HG03060 (cell line): ENCODE measurements around the gene TP53INP2.
"Not testable (repeated sequence)": the region's sequence is repeated elsewhere in the genome, so short reads cannot be mapped to it uniquely, and the experiment has no call there.

Source experiments
- ATAC-seq: cut with Tn5 transposase; IDR thresholded peaks from one replicate; pipeline ENCODE4 v1.9.1; 2021; ENCODE audit warnings: low read depth, moderate number of reproducible peaks; ENCODE audit not compliant: unreplicated experiment

Gene TP53INP2, protein sequence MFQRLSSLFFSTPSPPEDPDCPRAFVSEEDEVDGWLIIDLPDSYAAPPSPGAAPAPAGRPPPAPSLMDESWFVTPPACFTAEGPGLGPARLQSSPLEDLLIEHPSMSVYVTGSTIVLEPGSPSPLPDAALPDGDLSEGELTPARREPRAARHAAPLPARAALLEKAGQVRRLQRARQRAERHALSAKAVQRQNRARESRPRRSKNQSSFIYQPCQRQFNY

DNA sequence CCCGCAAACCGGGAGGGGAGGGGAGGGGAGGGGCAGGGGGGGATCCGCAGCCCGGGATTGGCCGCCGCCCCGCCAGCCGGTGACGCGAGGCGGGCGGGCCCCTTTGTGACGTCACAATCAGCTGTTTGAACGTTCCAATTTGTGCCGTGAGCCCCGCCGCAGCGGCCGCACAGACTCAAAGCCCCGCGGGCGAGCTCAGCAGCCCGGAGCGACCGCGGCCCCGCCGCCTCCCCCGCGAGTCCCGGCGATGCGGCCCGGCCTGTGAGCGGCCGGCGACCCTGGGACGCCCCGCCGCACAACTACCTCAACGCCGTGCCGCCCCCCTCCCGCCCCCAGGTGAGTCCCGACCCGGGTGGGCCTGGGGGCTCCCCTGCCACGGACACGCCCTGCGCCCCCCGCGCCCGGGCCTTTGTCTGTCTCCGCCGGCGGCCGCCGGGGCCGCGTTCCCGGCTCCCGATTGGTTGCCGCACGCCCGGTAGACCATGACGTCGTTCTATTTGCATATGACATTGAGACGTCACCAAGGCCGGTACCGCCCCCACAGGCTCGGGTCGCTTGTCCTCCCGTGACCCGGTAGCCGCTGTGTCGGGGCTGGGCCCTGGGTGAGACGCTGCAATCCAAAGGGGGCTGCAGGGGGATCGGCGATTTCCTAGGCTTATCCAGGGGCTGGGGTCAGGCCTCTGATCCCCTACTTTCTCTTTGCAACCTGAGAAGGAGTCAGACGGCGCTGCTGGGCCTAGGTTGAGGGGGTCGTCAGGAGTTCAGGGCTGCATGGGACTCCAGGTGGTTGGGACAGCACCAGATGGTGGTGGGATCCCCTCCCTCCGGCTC is at the start of gene TP53INP2:
Gene TP53INP2 (plus strand): TSS at position 168 of the 831 bp plus-strand sequence. CDS start 4,396 bp downstream, outside the sequence.
- ATAC-seq = peak; percentile 39

DNA sequence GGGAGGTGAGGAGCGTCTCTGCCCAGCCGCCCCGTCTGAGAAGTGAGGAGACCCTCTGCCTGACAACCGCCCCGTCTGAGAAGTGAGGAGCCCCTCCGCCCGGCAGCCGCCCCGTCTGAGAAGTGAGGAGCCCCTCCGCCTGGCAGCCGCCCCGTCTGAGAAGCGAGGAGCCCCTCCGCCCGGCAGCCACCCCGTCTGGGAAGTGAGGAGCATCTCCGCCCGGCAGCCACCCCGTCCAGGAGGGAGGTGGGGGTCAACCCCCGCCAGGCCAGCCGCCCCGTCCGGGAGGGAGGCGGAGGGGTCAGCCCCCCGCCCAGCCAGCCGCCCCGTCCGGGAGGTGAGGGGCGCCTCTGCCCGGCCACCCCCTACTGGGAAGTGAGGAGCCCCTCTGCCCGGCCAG is 45.5 kb upstream of the TP53INP2 start:
- not testable (repeated sequence) for ATAC-seq

DNA sequence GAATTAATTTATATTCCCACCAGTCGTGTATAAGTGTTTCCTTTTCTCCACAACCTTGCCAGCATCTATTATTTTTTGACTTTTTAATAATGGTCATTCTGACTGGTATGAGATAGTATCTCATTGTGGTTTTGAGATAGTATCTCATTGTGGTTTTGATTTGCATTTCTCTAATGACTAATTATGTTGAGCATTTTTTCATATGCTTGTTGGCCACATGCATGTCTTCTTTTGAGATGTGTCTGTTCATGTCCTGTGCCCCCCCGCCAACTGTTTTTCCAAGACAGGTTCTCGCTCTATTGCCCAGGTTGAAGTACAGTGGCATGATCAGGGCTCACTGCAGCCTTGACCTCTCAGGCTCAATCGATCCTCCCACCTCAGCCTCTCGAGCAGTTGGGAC is 42.3 kb upstream of the TP53INP2 start:
- ATAC-seq = not testable (repeated sequence)

DNA sequence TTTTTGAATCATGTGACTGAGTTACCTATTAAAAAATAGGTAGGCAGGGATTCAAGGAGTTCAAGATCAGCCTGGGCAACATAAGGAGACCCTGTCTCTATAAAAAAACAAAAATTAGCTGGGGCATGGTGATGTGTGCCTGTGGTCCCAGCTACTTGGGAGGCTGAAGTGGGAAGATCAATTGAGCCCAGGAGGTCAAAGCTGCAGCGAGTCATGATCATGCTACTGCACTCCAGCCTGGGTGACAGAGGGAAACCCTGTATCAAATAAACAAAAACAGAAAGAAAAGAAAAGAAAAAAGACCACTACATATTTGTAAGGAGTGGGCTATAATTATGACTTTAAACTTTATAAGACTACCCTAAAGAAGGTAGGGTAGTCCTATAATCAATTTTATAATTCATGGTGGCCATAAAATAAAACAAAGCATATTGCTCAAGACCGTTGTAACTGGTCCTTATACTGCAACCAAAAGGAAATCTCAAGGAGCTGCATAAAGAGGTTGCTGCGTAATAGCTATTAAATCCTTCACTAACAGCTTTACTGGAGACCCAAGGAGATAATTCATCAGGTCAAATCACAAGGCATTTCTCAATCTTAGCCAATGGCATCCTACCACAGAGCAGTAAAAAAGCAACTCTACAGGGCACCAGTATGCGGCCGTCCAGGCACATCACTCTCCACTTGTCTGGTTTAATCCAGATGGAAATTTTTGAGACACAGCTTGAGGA is 40.8 kb upstream of the TP53INP2 start:
- no peak for ATAC-seq

DNA sequence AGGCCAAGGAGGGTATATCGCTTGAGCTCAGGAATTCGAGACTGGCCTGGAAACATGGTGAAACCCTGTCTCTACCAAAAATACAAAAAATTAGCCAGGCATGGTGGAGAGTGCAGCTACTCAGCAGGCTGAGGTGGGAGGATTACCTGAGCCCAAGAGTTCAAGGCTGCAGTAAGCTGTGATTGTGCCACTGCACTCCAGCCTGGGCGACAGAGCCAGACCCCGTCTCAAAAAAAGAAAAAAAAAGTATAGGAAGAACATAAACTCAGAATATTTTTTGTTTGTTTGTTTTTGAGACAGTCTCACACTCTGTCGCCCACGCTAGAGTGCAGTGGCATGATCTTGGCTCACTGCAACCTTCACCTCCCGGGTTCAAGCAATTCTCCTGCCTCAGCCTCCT is 39.4 kb upstream of the TP53INP2 start:
- ATAC-seq = not testable (repeated sequence)

DNA sequence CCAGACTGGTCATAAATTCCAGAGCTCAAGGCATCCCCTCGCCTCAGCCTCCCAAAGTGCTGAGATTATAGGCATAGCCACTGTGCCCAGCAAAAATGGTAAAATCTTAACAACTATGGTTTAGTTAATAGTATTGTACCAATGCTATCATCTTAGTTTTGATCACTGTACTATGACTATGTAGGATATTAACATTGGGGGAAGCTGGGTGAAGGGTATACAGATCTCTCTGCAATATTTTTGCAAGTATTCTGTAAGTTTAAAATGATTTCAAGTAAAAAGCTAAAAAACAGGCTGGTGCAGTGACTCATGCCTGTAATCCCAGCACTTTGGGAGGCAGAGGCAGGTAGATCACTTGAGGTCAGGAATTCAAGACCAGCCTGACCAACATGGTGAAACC is 35.0 kb upstream of the TP53INP2 start:
- ATAC-seq = no peak

DNA sequence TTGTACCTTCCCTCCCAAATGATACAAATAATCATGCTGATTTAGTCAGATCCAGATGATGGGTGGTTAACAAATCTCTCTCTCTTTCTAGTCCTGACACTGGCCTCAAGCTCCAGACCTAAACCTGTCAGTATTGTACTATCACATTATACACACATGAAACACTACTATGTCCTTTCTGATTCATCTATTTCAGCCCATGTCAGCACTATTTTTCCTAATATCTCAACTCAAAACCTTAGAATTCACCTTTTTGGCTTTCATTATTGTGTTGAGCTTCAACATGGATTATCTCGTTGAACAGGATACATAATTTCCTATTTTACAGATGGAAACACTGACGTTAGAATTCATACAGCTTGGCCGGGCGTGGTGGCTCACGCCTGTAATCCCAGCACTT is 30.7 kb upstream of the TP53INP2 start:
- no peak for ATAC-seq

DNA sequence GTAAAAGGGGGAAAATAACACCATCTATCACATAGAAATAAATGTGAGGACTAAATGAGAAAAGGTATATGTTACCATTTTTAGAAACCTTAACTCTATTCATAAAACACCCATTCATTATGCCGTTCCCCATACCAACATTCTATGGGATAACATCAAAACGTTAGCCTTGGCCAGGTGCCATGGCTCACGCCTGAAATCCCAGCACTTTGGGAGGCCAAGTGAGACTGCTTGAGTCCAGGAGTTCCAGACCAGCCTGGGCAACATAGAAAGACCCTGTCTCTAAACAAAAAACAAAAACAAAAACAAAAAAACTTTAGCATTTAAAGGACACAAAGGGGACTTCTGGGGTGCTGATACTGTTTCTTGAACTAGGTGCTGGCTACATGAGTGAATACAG is 28.6 kb upstream of the TP53INP2 start:
- ATAC-seq = no peak

DNA sequence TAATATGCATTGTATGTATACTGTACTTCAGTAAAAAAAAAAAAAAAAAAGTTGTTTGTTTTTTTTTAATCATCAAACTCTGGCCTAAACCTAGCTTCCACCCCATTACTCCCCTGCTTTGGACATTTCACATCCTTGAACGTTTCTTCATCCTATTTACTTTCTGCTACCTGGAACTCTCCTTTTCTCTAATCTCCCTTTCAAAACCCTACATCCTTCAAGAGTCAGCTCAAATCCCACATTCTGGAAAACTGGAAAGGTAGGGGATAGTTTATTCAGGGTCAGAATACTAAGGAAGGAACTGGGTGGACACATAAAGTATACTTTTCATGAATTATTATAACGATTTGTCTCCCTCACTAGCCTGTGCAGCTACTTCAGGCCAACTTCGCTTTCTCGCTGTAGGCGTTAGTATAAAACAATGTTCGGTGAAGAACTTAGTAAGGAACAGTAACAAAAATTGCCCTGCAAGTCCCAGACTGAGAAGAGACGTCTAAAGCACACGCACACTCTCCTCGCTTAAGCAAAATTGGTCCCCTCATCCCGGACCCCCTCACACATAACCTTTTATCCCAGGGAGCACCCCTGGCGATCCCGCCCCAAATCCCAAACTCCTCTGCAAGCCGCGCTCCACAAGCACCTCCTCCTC is 28.0 kb upstream of the TP53INP2 start:
- no peak for ATAC-seq

DNA sequence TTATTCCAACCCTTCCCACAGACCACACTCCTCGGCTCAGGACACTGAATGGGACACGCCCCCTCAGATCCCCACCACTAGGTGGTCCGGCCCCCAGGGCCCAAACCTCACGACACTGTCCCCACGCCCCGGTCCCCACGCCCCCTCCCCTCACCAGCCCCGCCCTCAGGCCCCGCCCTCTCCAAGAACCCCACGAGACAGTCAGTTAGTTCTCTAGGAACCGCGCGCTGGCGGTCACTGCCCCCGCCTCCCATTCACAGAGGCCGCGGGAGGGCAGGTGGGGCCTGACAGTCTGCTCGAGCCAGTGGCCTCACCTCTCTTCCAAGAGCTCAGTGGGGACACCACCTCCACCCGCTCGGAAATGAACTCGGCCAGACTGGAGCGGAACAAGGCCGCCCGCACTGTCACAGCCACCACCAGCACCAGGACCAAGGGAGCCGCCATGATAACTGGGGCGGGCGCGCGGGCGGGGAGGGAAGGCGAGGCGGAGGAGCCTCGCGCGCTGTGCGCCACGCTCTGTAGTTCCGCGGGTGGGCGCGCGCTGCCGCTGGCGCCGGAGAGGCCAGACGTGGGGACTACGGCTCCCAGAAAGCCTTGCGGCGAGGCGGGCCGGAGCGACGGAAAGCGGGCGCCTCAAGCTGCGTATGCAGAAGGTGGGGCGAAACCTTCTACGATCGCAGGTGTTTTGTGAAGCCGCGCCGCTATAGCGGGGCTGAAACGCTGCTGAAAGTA is 27.3 kb upstream of the TP53INP2 start, which contains the start of gene PIGU:
Gene PIGU (minus strand): TSS at position 451 of the 732 bp plus-strand sequence. CDS start 7 bp downstream, at position 444.
- ATAC-seq = peak; percentile 88

DNA sequence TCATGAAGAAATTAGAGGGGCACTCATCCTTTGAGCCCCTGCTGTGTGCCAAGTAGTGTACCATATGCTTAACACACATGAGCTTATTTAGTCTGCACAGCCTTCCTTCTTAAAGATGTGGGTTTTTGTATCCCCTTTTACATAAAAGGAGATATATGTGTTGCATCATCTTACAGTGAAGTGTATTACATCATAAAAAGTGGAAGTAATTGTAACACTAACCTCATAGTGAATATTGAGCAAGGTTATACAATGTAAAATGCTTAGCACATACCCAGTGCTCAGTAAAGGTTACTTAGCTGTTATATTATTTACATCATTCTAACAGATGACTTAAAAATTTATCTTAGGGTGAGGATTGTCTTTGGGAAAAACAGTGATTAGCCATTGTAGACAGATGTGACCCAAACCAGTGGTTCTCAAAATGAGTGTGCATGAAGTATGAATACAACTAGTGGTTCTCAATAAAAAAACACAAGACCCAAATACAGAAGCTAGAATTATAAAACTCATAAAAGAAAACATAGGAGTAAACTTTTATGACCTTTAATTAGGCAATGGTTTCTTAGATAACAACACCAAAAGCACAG is 23.5 kb upstream of the TP53INP2 start:
- ATAC-seq = no peak

DNA sequence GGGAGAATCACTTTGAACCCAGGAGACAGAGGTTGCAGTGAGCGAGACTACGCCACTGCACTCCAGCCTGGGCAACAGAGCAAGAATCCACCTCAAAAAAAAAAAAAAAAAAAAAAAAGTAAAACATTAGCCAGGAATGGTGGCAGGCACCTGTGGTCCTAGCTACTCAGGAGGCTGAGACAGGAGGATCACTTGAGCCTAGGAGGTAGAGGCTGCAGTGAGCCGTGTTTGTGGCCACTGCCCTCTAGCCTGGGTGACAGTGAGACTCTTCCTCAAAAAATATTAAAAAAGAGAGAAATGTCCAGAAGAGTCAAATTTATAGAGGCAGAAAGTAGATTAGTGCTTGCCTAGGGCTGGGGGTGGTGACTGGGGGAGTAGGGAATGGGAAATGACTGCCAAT is 20.5 kb upstream of the TP53INP2 start:
- ATAC-seq = no peak

DNA sequence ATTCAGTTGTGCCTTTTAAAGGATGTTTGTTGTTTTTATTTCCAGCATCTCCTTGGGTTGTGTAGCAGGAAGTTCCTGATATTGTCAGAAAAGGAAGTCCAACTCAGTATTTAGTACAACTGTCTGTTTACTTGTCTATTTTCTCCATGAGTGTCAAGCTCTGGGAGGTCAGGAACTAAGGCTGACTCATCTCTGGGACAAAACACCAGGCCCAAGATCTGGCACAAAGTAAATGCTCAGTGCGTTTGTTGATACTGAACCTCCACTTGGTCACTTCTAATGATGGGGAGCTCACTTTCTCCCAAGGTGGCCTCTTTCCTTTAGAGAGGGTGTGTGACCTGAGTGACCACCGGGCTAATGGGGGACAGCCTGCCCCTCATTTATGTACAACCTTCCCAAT is 14.7 kb upstream of the TP53INP2 start:
- ATAC-seq = no peak

DNA sequence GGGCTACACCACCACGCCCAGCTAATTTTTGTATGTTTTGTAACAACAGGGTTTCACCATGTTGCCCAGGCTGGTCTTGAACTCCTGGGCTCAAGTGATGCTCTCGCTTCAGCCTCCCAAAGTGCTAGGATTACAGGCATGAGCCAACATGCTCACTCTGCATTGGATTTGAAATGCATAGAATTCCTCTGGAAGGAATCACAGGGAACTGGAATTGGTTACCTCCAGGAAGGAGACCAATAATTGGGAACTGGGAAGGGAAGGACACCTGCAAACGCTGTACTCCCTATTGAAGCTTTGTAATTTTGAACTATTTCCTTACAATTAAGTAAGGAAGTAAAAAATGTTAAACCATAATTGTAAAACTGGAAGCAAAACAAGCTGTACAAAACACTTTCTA is 12.3 kb upstream of the TP53INP2 start:
- ATAC-seq = no peak

DNA sequence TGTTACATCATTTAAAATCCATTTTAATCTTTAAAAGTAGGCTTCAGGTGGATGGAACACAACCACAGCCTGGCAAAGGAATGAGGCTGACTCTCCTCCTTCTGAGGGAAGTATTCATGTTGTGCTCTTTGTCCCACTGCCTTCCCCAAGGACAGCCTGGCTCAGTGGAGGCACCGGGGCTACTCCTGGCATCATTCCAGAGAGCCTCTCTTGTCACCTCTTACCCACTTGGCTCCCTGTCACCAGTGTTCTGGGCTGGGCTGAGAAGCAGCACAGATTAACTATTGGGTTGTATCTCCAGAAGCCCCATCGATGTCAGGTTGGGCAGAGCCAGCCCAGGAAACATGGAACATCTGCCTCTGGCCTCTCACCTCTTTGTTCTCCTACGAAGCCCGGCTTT is 10.7 kb upstream of the TP53INP2 start:
- ATAC-seq = no peak

DNA sequence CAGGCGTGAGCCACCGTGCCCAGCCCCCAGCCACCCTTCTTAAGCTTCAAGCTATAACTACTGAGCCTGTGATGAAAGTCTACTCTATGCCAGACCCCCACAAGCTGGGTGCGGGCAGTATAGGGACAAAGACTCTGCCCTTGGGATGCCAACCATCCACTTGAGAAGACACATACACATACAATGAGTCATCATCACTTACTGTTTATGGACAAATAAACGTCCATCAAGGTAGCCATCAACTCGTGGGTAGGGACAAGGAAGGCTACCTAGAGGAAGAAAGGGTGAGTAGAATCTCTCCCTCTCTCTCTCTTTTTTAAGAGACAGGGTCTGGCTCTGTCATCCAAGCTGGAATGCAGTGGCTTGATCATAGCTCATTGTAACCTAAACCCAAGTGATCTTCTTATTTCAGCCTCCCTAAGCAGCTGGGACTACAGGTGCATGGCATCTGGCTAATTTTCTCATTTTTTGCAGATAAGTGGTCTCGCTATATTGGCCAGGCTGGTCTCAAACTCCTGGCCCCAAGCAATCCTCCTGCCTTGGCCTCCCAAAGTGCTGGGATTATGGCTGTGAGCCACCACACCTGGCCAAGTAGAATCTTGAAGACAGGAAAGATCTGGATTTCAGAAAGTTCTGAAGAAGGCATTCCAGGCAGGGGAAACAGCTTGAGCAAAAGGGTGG is 2.6 kb upstream of the TP53INP2 start:
- no peak for ATAC-seq

DNA sequence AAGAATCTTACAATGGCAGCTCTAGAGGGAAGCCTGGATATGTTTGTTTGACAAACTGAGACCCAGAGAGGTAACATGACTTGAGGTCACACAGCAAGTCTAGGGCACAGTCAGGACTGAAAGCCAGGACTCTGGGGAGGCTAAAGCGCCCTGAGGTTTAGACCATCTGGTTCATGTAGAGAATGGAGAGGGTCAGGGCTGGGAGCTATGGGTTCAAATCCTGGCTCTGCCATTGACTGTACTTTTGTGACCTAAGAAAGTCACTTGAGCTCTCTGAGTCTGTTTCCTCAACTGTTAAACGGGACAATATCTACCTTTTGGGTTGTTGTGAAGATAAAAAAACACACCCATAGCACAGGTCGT is 1.1 kb upstream of the TP53INP2 start:
- no peak for ATAC-seq

DNA sequence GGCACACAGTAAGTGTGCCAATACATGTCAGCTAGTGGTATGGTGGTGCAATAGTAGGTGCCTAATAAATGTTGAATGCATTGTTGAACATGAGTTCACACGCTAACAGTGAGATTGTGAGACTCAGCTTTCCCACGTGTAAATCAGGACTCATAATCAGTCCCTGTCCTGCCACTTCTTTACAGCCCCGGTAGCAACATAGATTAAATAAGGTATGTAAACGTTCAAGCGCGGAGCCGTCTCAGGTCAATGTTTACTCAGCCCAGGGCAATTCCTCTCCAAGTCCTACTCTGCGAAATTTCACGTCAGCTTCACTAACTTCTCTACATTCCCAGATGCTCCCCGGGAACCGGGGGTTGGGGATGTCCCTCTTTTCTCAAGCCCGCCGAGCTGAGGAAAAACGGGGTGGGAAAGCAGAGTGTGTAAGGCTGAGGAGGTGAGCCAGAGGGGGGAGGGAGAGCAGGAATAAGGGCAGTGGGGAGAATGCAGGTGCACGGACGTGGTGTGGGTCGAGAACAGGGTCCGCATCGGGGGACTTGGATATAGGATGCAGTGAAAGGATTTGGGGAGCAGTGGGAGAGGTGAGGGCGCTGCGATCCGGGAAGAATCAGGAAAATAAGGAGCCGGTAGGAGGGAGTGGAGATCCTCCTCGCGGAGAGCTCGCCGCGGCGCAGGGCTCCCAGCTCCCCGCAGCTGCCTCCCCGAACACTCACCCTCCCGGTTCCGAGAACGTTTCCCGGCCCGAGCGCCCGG is 544 bp upstream of the TP53INP2 start:
- no peak for ATAC-seq

DNA sequence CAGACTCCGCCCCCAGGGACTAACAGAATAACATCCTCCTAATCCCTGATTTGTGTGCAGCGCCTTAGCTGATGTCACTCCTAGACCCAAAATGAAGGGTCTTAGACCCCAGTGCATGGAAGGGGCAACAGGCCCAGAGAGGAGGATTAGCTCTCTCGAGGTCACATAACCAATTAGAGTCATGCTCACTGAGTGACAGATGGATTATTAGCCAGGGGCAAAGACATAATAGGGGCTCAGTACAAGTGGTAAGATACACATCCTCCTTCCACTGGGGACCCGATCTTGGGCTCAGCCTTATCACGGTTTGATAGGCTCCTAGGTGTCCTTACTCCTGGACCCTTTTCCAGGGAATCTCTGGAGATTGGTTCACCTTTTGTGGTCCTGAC is 858 bp downstream of the TP53INP2 start:
- ATAC-seq = no peak
